Measurements from ENCODE around the gene STK17A. TPM values are rescaled to one million over a fixed set of nuclear protein-coding genes. Genes with fewer than 3 reads are reported as not detected.

Gene STK17A
- total RNA-seq, 1 donor from 2014 or later = 79.5 TPM

GRCh38 chr7:43537765-43538403, 45.0 kb upstream of the STK17A start:
- Histone ChIP-seq H3K36me3 (ENCODE audit: control insufficient read depth, insufficient read depth, low read length) (no peaks in the 10 kb centered on the region), H3K27me3 (ENCODE audit: control insufficient read depth, insufficient read depth, low read length) (no peaks in the 10 kb centered on the region), H3K4me3 (ENCODE audit: low read depth, low read length) (no peak overlapping the region)
- FAIRE-seq (no peak), DNase-seq (ENCODE audit: low read depth) (no peak)
- no peak for TF ChIP-seq CTCF (IDR thresholded peaks at IDR 0.05; ENCODE audit: insufficient read depth, low read length, severe bottlenecking)

GRCh38 chr7:43538404-43538771, 44.5 kb upstream of the STK17A start:
- no peak for TF ChIP-seq CTCF (IDR thresholded peaks at IDR 0.05; ENCODE audit: insufficient read depth, low read length, severe bottlenecking)
- Histone ChIP-seq H3K4me3 (ENCODE audit: low read depth, low read length) (no peak overlapping the region), H3K36me3 (ENCODE audit: control insufficient read depth, insufficient read depth, low read length) (no peaks in the 10 kb centered on the region), H3K27me3 (ENCODE audit: control insufficient read depth, insufficient read depth, low read length) (no peaks in the 10 kb centered on the region)
- DNase-seq (ENCODE audit: low read depth) (no peak), FAIRE-seq (no peak)

- FAIRE-seq (no peak), DNase-seq (ENCODE audit: low read depth) (no peak)
- no peak overlapping the region for H3K4me3 ChIP-seq (ENCODE audit: low read depth, low read length)
- H3K27me3 ChIP-seq (ENCODE audit: control insufficient read depth, insufficient read depth, low read length) = no peaks in the 10 kb centered on the region
- H3K36me3 ChIP-seq (ENCODE audit: control insufficient read depth, insufficient read depth, low read length) = no peaks in the 10 kb centered on the region
- TF ChIP-seq CTCF (IDR thresholded peaks at IDR 0.05; ENCODE audit: insufficient read depth, low read length, severe bottlenecking) = no peak
Measured at GRCh38 chr7:43540471-43540870, 42.4 kb upstream of the STK17A start.

GRCh38 chr7:43542716-43543115, 40.2 kb upstream of the STK17A start:
- FAIRE-seq (no peak), DNase-seq (ENCODE audit: low read depth) (no peak)
- no peak for TF ChIP-seq CTCF (IDR thresholded peaks at IDR 0.05; ENCODE audit: insufficient read depth, low read length, severe bottlenecking)

GRCh38 chr7:43546231-43546630, 36.7 kb upstream of the STK17A start:
- Histone ChIP-seq H3K4me3 (ENCODE audit: low read depth, low read length) (no peak overlapping the region), H3K27me3 (ENCODE audit: control insufficient read depth, insufficient read depth, low read length) (no peaks in the 10 kb centered on the region), H3K36me3 (ENCODE audit: control insufficient read depth, insufficient read depth, low read length) (no peaks in the 10 kb centered on the region)
- no peak for DNase-seq (ENCODE audit: low read depth)
- no peak for FAIRE-seq
- TF ChIP-seq CTCF (IDR thresholded peaks at IDR 0.05; ENCODE audit: insufficient read depth, low read length, severe bottlenecking) = no peak

More at GRCh38 chr7:43542716-43543115, 40.2 kb upstream of the STK17A start:
- Histone ChIP-seq H3K27me3 (ENCODE audit: control insufficient read depth, insufficient read depth, low read length) (no peaks in the 10 kb centered on the region), H3K4me3 (ENCODE audit: low read depth, low read length) (no peak overlapping the region), H3K36me3 (ENCODE audit: control insufficient read depth, insufficient read depth, low read length) (no peaks in the 10 kb centered on the region)

- no peak for FAIRE-seq
- H3K27me3 ChIP-seq (ENCODE audit: control insufficient read depth, insufficient read depth, low read length) = no peaks in the 10 kb centered on the region
- TF ChIP-seq CTCF (IDR thresholded peaks at IDR 0.05; ENCODE audit: insufficient read depth, low read length, severe bottlenecking) = no peak
- no peak for DNase-seq (ENCODE audit: low read depth)
- no peaks in the 10 kb centered on the region for H3K36me3 ChIP-seq (ENCODE audit: control insufficient read depth, insufficient read depth, low read length)
- no peak overlapping the region for H3K4me3 ChIP-seq (ENCODE audit: low read depth, low read length)
Measured at GRCh38 chr7:43550427-43550826, 32.5 kb upstream of the STK17A start.

Data from bronchial epithelial cell (primary cell).